Neural cell (in vitro differentiated cells): Measurements from ENCODE around the gene ENTPD2. TPM values are rescaled to one million over a fixed set of nuclear protein-coding genes. Genes with fewer than 3 reads are reported as not detected.

ENCODE experiments used
- H2AFZ ChIP-seq: fragments of 200-600, 300-800 bp; sonication (generic), shearing (Covaris generic); 2 replicates; pipeline ENCODE4 v1.6.0; 2014; ENCODE audit warnings: low read depth, mild to moderate bottlenecking, antibody characterized with exemption, low read length, moderate library complexity
- H3F3A ChIP-seq: fragments of 200-600 bp; shearing (Covaris generic); 2 replicates; pipeline ENCODE4 v1.6.1; 2016; ENCODE audit warnings: mild to moderate bottlenecking, moderate library complexity, mixed read lengths, antibody characterized with exemption, low read length; ENCODE audit not compliant: insufficient read depth, poor library complexity, severe bottlenecking
- H3K27ac ChIP-seq: fragments of 200-600, 300-800 bp; sonication (generic), shearing (Covaris generic); 2 replicates; pipeline ENCODE4 v1.5.1; 2014; ENCODE audit warnings: mild to moderate bottlenecking, low read length, moderate library complexity
- H3K27me3 ChIP-seq: fragments of 300-800, 200-600 bp; sonication (generic), shearing (Covaris generic); 2 replicates; pipeline ENCODE4 v1.6.0; 2014; ENCODE audit warnings: mild to moderate bottlenecking, low read depth, low read length, moderate library complexity; ENCODE audit not compliant: insufficient read depth
- H3K36me3 ChIP-seq: fragments of 300-800, 200-600 bp; sonication (generic), shearing (Covaris generic); 2 replicates; pipeline ENCODE4 v1.5.1; 2014; ENCODE audit warnings: mild to moderate bottlenecking, antibody characterized with exemption, low read length, moderate library complexity; ENCODE audit not compliant: insufficient read depth
- H3K4me2 ChIP-seq: fragments of 300-800, 200-600 bp; sonication (generic), shearing (Covaris generic); 2 replicates; pipeline ENCODE4 v1.6.0; 2014; ENCODE audit warnings: mild to moderate bottlenecking, low read length
- H3K4me3 ChIP-seq: fragments of 300-800, 200-600 bp; sonication (generic), shearing (Covaris generic); 2 replicates; pipeline ENCODE4 v1.5.1; 2014; ENCODE audit warnings: mild to moderate bottlenecking, low read length, moderate library complexity
- H3K79me2 ChIP-seq: fragments of 200-600 bp; shearing (Covaris generic); replicated peaks from 2 replicates; pipeline ENCODE4 v1.6.0; 2014; ENCODE audit warnings: mild to moderate bottlenecking, low read length, moderate library complexity; ENCODE audit not compliant: insufficient read depth
- H3K9ac ChIP-seq: fragments of 300-800, 200-600 bp; sonication (generic), shearing (Covaris generic); 2 replicates; pipeline ENCODE4 v1.6.1; 2016; ENCODE audit warnings: mild to moderate bottlenecking, low read length, mixed read lengths
- H3K9me2 ChIP-seq: fragments of 200-600 bp; shearing (Covaris generic); 2 replicates; pipeline ENCODE4 v1.6.1; 2016; ENCODE audit warnings: mild to moderate bottlenecking, low read length, mixed read lengths; ENCODE audit not compliant: insufficient read depth
- H3K9me3 ChIP-seq: fragments of 200-600, 300-800 bp; sonication (generic), shearing (Covaris generic); 2 replicates; pipeline ENCODE4 v1.6.1; 2016; ENCODE audit warnings: mild to moderate bottlenecking, mixed run types, low read length, moderate library complexity, mixed read lengths
- H4K20me1 ChIP-seq: fragments of 200-600 bp; shearing (Covaris generic); 2 replicates; pipeline ENCODE4 v1.6.1; 2016; ENCODE audit warnings: mild to moderate bottlenecking, mixed run types; ENCODE audit not compliant: insufficient read depth
- EP300 ChIP-seq: fragments of 450-650 bp; conservative IDR thresholded peaks from 2 replicates; pipeline ENCODE4 v1.6.1; 2014; ENCODE audit warnings: antibody characterized with exemption, mild to moderate bottlenecking, moderate library complexity; ENCODE audit not compliant: poor library complexity, severe bottlenecking
- EZH2 ChIP-seq: fragments of 200-600, 300-800 bp; shearing (Covaris generic), sonication (generic); IDR thresholded peaks from 2 replicates; pipeline ENCODE4 v1.6.1; 2014; ENCODE audit warnings: antibody characterized with exemption, low read length, borderline replicate concordance, mild to moderate bottlenecking; ENCODE audit not compliant: insufficient read depth, poor library complexity, severe bottlenecking
- MXI1 ChIP-seq: fragments of 450-650 bp; conservative IDR thresholded peaks from 2 replicates; pipeline ENCODE4 v1.6.1; 2014; ENCODE audit warnings: antibody characterized with exemption, mild to moderate bottlenecking; ENCODE audit not compliant: poor library complexity, severe bottlenecking
- POLR2AphosphoS5 ChIP-seq: IDR thresholded peaks from 2 replicates; pipeline ENCODE4 v1.6.1; 2012
- RAD21 ChIP-seq: fragments of 450-650 bp; conservative IDR thresholded peaks from 2 replicates; pipeline ENCODE4 v1.6.1; 2014; ENCODE audit warnings: antibody characterized with exemption, mild to moderate bottlenecking, moderate library complexity
- SMC3 ChIP-seq: fragments of 450-650 bp; conservative IDR thresholded peaks from 2 replicates; pipeline ENCODE4 v1.6.1; 2014; ENCODE audit warnings: antibody characterized with exemption, mild to moderate bottlenecking, moderate library complexity; ENCODE audit not compliant: poor library complexity
- TAF1 ChIP-seq: IDR thresholded peaks from 2 replicates; pipeline ENCODE4 v1.6.1; 2012; ENCODE audit warnings: low read depth
- polyA plus RNA-seq: library from polyadenylated mRNA; depleted of rRNA; stranded (reverse); fragments of >200 nt; gene quantifications from 2 replicates; pipeline ENCODE4 v1.2.3, GENCODE V29; 2014
- TF ChIP-seq, protein P1 (sequence below): fragments of 450-650 bp; IDR thresholded peaks from 2 replicates; pipeline ENCODE4 v1.5.1; 2014; ENCODE audit warnings: antibody characterized with exemption, mild to moderate bottlenecking, moderate library complexity; ENCODE audit not compliant: poor library complexity, severe bottlenecking
- TF ChIP-seq, protein P2 (sequence below): IDR thresholded peaks from 2 replicates; pipeline ENCODE4 v1.6.1; 2012; ENCODE audit warnings: borderline replicate concordance

Gene ENTPD2
- polyA plus RNA-seq, 1 donor from 2014 or later, result not detected

DNA sequence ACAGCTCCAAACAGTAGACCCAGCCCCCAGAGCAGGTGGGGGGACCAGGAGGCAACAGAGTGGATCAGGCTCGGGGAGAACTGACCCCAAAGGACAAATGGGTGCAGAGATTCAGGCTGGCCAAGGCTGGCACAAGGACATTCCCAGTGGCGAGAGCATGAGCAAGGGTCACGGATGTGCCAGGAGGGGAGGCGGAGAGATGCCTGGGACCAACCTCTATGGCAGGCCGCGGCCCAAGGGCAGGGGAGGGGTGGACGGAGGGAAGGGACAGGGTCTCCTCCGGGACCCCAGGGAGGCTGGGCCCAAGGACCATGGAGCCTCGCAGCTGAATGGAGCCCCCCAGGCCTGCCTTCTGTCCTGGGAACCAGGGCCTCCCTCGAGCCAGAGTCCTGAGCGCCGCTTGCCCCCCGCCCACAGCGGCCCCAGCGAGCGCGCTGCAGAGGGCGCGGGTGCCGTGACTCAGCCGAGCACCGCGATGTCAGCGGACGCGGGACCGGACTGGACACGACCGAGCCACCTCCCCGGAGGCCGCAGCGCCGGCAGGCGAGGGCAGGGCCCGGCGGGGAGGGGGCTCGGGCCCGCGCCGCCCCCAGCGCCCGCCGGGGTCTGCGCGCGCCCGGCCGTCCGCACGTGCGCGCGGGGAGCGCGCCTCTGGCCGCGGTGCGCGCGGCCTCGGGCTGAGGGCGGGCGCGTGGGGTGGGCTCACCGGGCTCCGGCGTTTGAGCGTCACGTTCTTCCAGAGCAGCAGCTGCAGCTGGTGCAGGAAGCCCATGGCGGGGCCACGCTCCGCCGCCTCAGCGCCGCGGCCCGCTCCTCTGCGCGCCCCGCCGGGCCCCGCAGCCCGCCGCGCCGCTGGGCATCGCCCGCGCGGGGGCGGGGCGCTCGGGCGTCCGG is 26.2 kb downstream of the ENTPD2 start, which contains the start of gene ABCA2:
TSS of gene ABCA2 (minus strand) at position 869 of the 894 bp plus-strand sequence. CDS start at position 772, 97 bp downstream.
- H3K4me2 ChIP-seq, result peak within 1 kb of the TSS; percentile 91
- no peaks in the 10 kb centered on the region for H3K36me3 ChIP-seq
- H2AFZ ChIP-seq, result peak within 1 kb of the TSS; percentile 90
- no peaks in the 10 kb centered on the region for H3K9me3 ChIP-seq
- TF ChIP-seq TAF1 (no peak), EZH2 (no peak), MXI1 (no peak), EP300 (no peak), POLR2AphosphoS5 (peak; percentile 3), SMC3 (no peak), RAD21 (no peak)
- TF ChIP-seq, protein P1, sequence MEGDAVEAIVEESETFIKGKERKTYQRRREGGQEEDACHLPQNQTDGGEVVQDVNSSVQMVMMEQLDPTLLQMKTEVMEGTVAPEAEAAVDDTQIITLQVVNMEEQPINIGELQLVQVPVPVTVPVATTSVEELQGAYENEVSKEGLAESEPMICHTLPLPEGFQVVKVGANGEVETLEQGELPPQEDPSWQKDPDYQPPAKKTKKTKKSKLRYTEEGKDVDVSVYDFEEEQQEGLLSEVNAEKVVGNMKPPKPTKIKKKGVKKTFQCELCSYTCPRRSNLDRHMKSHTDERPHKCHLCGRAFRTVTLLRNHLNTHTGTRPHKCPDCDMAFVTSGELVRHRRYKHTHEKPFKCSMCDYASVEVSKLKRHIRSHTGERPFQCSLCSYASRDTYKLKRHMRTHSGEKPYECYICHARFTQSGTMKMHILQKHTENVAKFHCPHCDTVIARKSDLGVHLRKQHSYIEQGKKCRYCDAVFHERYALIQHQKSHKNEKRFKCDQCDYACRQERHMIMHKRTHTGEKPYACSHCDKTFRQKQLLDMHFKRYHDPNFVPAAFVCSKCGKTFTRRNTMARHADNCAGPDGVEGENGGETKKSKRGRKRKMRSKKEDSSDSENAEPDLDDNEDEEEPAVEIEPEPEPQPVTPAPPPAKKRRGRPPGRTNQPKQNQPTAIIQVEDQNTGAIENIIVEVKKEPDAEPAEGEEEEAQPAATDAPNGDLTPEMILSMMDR, result no peak
- H3K4me3 ChIP-seq, result peak within 1 kb of the TSS; percentile 91
- H3K27ac ChIP-seq, result peak within 1 kb of the TSS; percentile 49
- no peaks in the 10 kb centered on the region for H4K20me1 ChIP-seq
- no peaks in the 10 kb centered on the region for H3F3A ChIP-seq
- peaks cover 5% of the 10 kb centered on the region for H3K79me2 ChIP-seq
- H3K9me2 ChIP-seq, result no peaks in the 10 kb centered on the region
- peak within 1 kb of the TSS; percentile 86 for H3K9ac ChIP-seq
- H3K27me3 ChIP-seq, result no peaks in the 10 kb centered on the region

DNA sequence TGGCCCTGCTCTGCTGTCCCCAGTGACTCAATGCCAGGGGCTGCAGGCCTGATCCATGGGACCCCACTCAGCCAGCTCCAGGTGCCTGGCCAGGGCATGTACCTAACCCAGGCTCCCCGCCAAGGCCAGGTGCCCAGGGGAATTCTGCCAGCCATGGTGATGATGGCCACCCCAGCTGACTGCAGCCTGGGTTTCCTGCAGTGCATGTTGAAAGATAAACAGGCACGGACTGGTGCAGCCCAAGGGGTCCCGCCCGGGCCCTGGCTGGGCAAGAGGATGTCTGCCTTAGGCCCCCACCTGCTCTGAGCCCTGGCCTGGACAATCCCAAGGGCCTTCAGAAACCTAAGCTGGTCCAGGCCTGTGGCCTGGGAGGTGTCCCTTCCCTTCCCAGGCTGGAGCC is 27.0 kb downstream of the ENTPD2 start:
- peak overlapping the region; percentile 91 for H3K4me2 ChIP-seq

More for the DNA sequence above, 27.0 kb downstream of the ENTPD2 start:
- peak overlapping the region; percentile 77 for H3K4me3 ChIP-seq
- H3K9me3 ChIP-seq, result no peaks in the 10 kb centered on the region
- peaks cover 5% of the 10 kb centered on the region for H3K79me2 ChIP-seq
- H3K9me2 ChIP-seq, result no peaks in the 10 kb centered on the region
- peak overlapping the region; percentile 77 for H3K9ac ChIP-seq
- no peaks in the 10 kb centered on the region for H4K20me1 ChIP-seq
- no peaks in the 10 kb centered on the region for H3K27me3 ChIP-seq
- no peaks in the 10 kb centered on the region for H3K36me3 ChIP-seq
- no peaks in the 10 kb centered on the region for H3F3A ChIP-seq
- H2AFZ ChIP-seq, result no peak overlapping the region
- no peak for TF ChIP-seq RAD21
- TF ChIP-seq, protein P2, sequence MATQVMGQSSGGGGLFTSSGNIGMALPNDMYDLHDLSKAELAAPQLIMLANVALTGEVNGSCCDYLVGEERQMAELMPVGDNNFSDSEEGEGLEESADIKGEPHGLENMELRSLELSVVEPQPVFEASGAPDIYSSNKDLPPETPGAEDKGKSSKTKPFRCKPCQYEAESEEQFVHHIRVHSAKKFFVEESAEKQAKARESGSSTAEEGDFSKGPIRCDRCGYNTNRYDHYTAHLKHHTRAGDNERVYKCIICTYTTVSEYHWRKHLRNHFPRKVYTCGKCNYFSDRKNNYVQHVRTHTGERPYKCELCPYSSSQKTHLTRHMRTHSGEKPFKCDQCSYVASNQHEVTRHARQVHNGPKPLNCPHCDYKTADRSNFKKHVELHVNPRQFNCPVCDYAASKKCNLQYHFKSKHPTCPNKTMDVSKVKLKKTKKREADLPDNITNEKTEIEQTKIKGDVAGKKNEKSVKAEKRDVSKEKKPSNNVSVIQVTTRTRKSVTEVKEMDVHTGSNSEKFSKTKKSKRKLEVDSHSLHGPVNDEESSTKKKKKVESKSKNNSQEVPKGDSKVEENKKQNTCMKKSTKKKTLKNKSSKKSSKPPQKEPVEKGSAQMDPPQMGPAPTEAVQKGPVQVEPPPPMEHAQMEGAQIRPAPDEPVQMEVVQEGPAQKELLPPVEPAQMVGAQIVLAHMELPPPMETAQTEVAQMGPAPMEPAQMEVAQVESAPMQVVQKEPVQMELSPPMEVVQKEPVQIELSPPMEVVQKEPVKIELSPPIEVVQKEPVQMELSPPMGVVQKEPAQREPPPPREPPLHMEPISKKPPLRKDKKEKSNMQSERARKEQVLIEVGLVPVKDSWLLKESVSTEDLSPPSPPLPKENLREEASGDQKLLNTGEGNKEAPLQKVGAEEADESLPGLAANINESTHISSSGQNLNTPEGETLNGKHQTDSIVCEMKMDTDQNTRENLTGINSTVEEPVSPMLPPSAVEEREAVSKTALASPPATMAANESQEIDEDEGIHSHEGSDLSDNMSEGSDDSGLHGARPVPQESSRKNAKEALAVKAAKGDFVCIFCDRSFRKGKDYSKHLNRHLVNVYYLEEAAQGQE, result no peak
- TF ChIP-seq SMC3, result no peak
- TF ChIP-seq MXI1, result no peak
- no peak for TF ChIP-seq POLR2AphosphoS5
- TF ChIP-seq EZH2, result no peak
- TF ChIP-seq, protein P1, result no peak
- no peak for TF ChIP-seq EP300
- TF ChIP-seq TAF1, result no peak
- H3K27ac ChIP-seq, result no peak overlapping the region
